HEK293T (cell line): ENCODE data around the gene ATP11C.

Experiments used
- ARNT ChIP-seq: fragments of 450-650 bp; IDR thresholded peaks from 2 replicates; pipeline ENCODE4 v1.6.1; 2017; ENCODE audit warnings: mild to moderate bottlenecking
- CTBP1 ChIP-seq: fragments of 450-650 bp; IDR thresholded peaks from 2 replicates; pipeline ENCODE4 v1.6.1; 2016; ENCODE audit warnings: borderline replicate concordance
- ELF4 ChIP-seq: fragments of 450-650 bp; IDR thresholded peaks from 2 replicates; pipeline ENCODE4 v1.6.1; 2017; ENCODE audit warnings: antibody characterized with exemption
- FOXA1 ChIP-seq: fragments of 450-650 bp; IDR thresholded peaks from 2 replicates; pipeline ENCODE4 v1.6.1; 2016; ENCODE audit warnings: mild to moderate bottlenecking
- FOXM1 ChIP-seq: fragments of 450-650 bp; IDR thresholded peaks from 2 replicates; pipeline ENCODE4 v1.6.1; 2017; ENCODE audit warnings: mild to moderate bottlenecking, borderline replicate concordance
- TARDBP ChIP-seq: fragments of 450-650 bp; IDR thresholded peaks from 2 replicates; pipeline ENCODE4 v1.6.1; 2016

DNA sequence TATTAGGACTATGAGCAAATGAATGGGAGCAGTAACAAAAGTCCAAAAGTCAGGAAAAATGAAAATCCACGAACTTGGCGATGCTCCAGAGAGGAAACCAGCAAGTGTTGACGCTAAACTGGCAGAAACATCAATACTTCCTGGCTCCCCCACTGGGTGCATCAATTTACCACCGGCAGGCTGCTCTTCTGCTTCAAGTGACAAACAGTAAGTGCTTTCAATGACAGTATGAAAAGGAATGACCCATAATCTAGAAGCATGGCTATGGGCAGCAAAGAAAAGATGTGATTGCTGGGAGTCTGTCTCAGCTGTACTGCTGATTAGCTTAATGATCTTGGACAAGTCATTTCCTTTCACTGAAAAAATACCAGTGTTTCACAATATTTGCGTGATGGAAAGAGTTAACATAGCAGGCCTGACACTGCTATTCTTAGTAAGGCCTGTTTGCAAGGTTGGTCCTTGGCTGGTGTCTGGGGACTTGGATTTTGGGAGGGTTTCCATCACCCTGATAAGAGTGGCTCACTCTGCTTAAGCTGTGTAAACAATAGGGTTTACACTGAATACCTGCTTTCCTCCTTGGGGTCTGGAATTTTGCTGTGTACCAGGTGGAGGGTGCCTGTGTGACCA, 8.7 kb downstream of the ATP11C start:
- TF ChIP-seq TARDBP (no peak), ELF4 (no peak), CTBP1 (no peak), ARNT (no peak), FOXM1 (no peak), FOXA1 (no peak)
